CD4-positive, alpha-beta T cell treated with Interleukin-17A for 4 hours (primary cell): ENCODE measurements around the gene SNTB2.
"Not testable (repeated sequence)": the region's sequence is repeated elsewhere in the genome, so short reads cannot be mapped to it uniquely, and the experiment has no call there.

Experiments
- DNase-seq: peaks from one replicate; pipeline ENCODE4 v3.0.0-alpha.2; 2020; ENCODE audit warnings: mixed read lengths

Gene SNTB2

GRCh38 chr16:69294051-69294450 is 107.1 kb downstream of the SNTB2 start:
- DNase-seq, result no peak

GRCh38 chr16:69296771-69297170 is 109.8 kb downstream of the SNTB2 start:
- not testable (repeated sequence) for DNase-seq

- DNase-seq, result no peak
Observed at GRCh38 chr16:69298261-69298660, 111.3 kb downstream of the SNTB2 start.

- DNase-seq, result no peak
Observed at GRCh38 chr16:69301187-69301586, 114.2 kb downstream of the SNTB2 start.

- DNase-seq, result no peak
Observed at GRCh38 chr16:69301861-69302260, 114.9 kb downstream of the SNTB2 start.

GRCh38 chr16:69302301-69302700 is 115.3 kb downstream of the SNTB2 start:
- no peak for DNase-seq

- DNase-seq, result no peak
Observed at GRCh38 chr16:69306031-69306430, 119.1 kb downstream of the SNTB2 start.

GRCh38 chr16:69307091-69307490 is 120.1 kb downstream of the SNTB2 start:
- DNase-seq, result no peak

GRCh38 chr16:69307856-69308255 is 120.9 kb downstream of the SNTB2 start:
- DNase-seq, result no peak

- no peak for DNase-seq
Observed at GRCh38 chr16:69309316-69309715, 122.4 kb downstream of the SNTB2 start.

- peak; percentile 99 for DNase-seq
Observed at GRCh38 chr16:69310653-69311532, 123.9 kb downstream of the SNTB2 start, which contains the start of gene VPS4A. Gene VPS4A, plus strand, starts transcription at chr16:69311350. Its CDS starts 162 bp downstream, at chr16:69311512.

GRCh38 chr16:69311533-69312387 is 124.8 kb downstream of the SNTB2 start:
- peak; percentile 51 for DNase-seq

GRCh38 chr16:69313469-69313868 is 126.5 kb downstream of the SNTB2 start:
- no peak for DNase-seq

GRCh38 chr16:69314534-69314933 is 127.6 kb downstream of the SNTB2 start:
- DNase-seq, result no peak

GRCh38 chr16:69315486-69316311 is 128.7 kb downstream of the SNTB2 start:
- no peak for DNase-seq

GRCh38 chr16:69316595-69317034 is 129.7 kb downstream of the SNTB2 start:
- no peak for DNase-seq

GRCh38 chr16:69318177-69318910 is 131.4 kb downstream of the SNTB2 start:
- DNase-seq, result no peak

- DNase-seq, result no peak
Observed at GRCh38 chr16:69318911-69319289, 131.9 kb downstream of the SNTB2 start.

- no peak for DNase-seq
Observed at GRCh38 chr16:69319381-69319780, 132.4 kb downstream of the SNTB2 start.

- no peak for DNase-seq
Observed at GRCh38 chr16:69319826-69320739, 133.1 kb downstream of the SNTB2 start.

- no peak for DNase-seq
Observed at GRCh38 chr16:69320740-69321073, 133.7 kb downstream of the SNTB2 start.
